ENCODE results near the gene PPDPF. TPM values are rescaled to one million over a fixed set of nuclear protein-coding genes. Genes with fewer than 3 reads are reported as not detected.

Gene PPDPF
- total RNA-seq, 1 experiment from 2014 or later = 634 TPM

GRCh38 chr20:63497946-63498935 lies 22.3 kb upstream of the PPDPF start:
- ChIA-PET POLR2A (interaction anchor here (0.6 to 0.7 kb wide), 2 partner anchors 22 to 76 kb away, joined by 3 read pairs; partner anchors contain the start of genes HELZ2 and PPDPF), CTCF (interaction anchor here (0.6 to 2.9 kb wide), 2 partner anchors 16 to 23 kb away, joined by 4 to 15 read pairs; partner anchors contain the start of gene PPDPF)
- peak in 1 of 2 experiments; percentile 70 for DNase-seq
- Histone ChIP-seq H3K9me3 (no peaks in the 10 kb centered on the region), H3K4me1 (peaks cover 6% of the 10 kb centered on the region; the same call in 1 of the 2 replicates), H3K27me3 (replicated peaks; ENCODE audit: control insufficient read depth, insufficient read depth, low read length) (no peaks in the 10 kb centered on the region), H3K4me3 (ENCODE audit: low read depth, low read length) (peak overlapping the region; percentile 58), H3K36me3 (ENCODE audit: control insufficient read depth, insufficient read depth, low read length) (no peaks in the 10 kb centered on the region)
- TF ChIP-seq, protein P1, sequence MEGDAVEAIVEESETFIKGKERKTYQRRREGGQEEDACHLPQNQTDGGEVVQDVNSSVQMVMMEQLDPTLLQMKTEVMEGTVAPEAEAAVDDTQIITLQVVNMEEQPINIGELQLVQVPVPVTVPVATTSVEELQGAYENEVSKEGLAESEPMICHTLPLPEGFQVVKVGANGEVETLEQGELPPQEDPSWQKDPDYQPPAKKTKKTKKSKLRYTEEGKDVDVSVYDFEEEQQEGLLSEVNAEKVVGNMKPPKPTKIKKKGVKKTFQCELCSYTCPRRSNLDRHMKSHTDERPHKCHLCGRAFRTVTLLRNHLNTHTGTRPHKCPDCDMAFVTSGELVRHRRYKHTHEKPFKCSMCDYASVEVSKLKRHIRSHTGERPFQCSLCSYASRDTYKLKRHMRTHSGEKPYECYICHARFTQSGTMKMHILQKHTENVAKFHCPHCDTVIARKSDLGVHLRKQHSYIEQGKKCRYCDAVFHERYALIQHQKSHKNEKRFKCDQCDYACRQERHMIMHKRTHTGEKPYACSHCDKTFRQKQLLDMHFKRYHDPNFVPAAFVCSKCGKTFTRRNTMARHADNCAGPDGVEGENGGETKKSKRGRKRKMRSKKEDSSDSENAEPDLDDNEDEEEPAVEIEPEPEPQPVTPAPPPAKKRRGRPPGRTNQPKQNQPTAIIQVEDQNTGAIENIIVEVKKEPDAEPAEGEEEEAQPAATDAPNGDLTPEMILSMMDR (IDR thresholded peaks at IDR 0.05; ENCODE audit: insufficient read depth in 1 of 2, low read depth in 1 of 2, low read length in 1 of 2, severe bottlenecking in 1 of 2, unreplicated experiment in 1 of 2) = no peak
- intact Hi-C loops (cut with micrococcal nuclease; ENCODE audit: unreplicated experiment) = no loop called here
- Mint-ChIP-seq H3K4me1 (ENCODE audit: low read depth, unreplicated experiment) (no peaks in the 10 kb centered on the region), H3K27ac (ENCODE audit: unreplicated experiment) (no peak overlapping the region), H3K27me3 (ENCODE audit: insufficient read depth, unreplicated experiment) (no peaks in the 10 kb centered on the region), H3K4me3 (ENCODE audit: unreplicated experiment) (peak overlapping the region; percentile 66), H3K9me3 (ENCODE audit: unreplicated experiment) (no peaks in the 10 kb centered on the region), H3K36me3 (ENCODE audit: insufficient read depth, unreplicated experiment) (no peaks in the 10 kb centered on the region)
- no TSS peak for BruUV-seq (replicated peaks)

DNA sequence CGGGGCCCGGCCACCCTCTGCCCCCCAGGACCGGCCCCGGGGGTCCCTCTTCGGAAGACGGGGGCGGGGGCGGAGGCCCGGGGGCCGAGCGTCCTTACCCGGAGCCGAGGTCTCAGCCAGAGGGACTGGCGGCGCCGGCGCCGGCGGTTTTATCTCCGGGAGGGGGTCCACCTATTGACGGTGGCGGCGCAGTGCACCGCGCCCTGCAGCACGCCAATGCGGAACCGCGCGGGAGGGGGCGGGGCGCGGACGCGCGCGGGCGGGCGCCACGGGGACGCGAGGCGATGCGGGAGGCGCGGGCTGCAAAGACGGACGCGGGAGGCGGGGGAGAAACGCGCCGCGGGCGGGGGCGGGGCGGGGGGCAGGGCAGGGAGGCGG lies 21.6 kb upstream of the PPDPF start, which contains the start of gene EEF1A2:
Gene EEF1A2, minus strand, starts transcription at position 124 of the 378 bp plus-strand sequence. CDS start 1,320 bp downstream, outside the sequence.
- Mint-ChIP-seq H3K27ac (ENCODE audit: unreplicated experiment) (no peak within 1 kb of the TSS), H3K4me1 (ENCODE audit: low read depth, unreplicated experiment) (no peaks in the 10 kb centered on the region), H3K36me3 (ENCODE audit: insufficient read depth, unreplicated experiment) (no peaks in the 10 kb centered on the region), H3K9me3 (ENCODE audit: unreplicated experiment) (no peaks in the 10 kb centered on the region), H3K4me3 (ENCODE audit: unreplicated experiment) (peak within 1 kb of the TSS; percentile 66), H3K27me3 (ENCODE audit: insufficient read depth, unreplicated experiment) (no peaks in the 10 kb centered on the region)
- peak; percentile 73 to 77 for DNase-seq
- intact Hi-C loops (cut with micrococcal nuclease; ENCODE audit: unreplicated experiment) = no loop called here
- TF ChIP-seq, protein P1 (IDR thresholded peaks at IDR 0.05; ENCODE audit: insufficient read depth in 1 of 2, low read depth in 1 of 2, low read length in 1 of 2, severe bottlenecking in 1 of 2, unreplicated experiment in 1 of 2) = peak; percentile 47
- no peaks in the 10 kb centered on the region for H3K27me3 ChIP-seq (replicated peaks; ENCODE audit: control insufficient read depth, insufficient read depth, low read length)
- H3K36me3 ChIP-seq (ENCODE audit: control insufficient read depth, insufficient read depth, low read length) = no peaks in the 10 kb centered on the region
- BruUV-seq (replicated peaks) = no TSS peak
- ChIA-PET CTCF (interaction anchor here (0.6 kb wide), 1 partner anchor 16 kb away, joined by 4 read pairs; no protein-coding TSS in a partner anchor), POLR2A (no interaction called here)
- no peaks in the 10 kb centered on the region for H3K9me3 ChIP-seq
- peaks cover 6% of the 10 kb centered on the region; the same call in 1 of the 2 replicates for H3K4me1 ChIP-seq
- H3K4me3 ChIP-seq (ENCODE audit: low read depth, low read length) = peak within 1 kb of the TSS; percentile 58

DNA sequence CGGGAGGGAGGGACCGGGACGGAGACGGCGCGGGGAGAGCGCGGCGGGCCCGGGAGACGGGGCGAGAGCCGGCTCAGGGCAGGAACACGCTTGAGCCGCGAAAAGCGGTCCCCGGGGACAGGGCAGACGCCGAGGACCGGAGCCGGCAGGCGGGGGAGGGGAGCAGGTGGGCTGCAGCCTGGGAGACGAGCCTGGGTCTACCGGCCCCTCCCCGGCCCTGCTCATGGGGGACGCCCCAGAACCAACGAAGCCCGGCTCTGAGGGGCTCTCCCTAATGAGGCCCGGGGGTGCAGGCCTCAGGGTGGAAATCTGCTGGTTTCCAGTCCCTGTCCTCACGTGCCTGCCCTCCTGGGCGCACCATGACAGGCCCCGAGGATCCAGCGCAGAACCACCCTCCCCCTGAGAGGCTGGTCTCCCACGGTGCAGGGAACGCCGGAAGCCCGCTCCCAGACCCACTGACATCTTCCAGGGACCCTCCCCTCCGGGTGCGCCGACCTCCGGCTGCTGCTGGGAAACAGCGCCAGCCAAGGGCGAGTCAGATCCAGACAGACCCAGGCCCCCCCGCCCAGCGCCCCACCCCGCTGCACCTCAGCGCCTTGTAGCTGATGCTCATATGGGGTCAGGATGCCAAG lies 21.1 kb upstream of the PPDPF start:
- Mint-ChIP-seq H3K9me3 (ENCODE audit: unreplicated experiment) (no peaks in the 10 kb centered on the region), H3K27me3 (ENCODE audit: insufficient read depth, unreplicated experiment) (no peaks in the 10 kb centered on the region), H3K4me3 (ENCODE audit: unreplicated experiment) (peak overlapping the region; percentile 66), H3K4me1 (ENCODE audit: low read depth, unreplicated experiment) (no peaks in the 10 kb centered on the region), H3K27ac (ENCODE audit: unreplicated experiment) (no peak overlapping the region), H3K36me3 (ENCODE audit: insufficient read depth, unreplicated experiment) (no peaks in the 10 kb centered on the region)
- CTCF ChIA-PET = no interaction called here
- Histone ChIP-seq H3K4me1 (peaks cover 6% of the 10 kb centered on the region; the same call in 1 of the 2 replicates), H3K36me3 (ENCODE audit: control insufficient read depth, insufficient read depth, low read length) (no peaks in the 10 kb centered on the region), H3K9me3 (no peaks in the 10 kb centered on the region), H3K4me3 (ENCODE audit: low read depth, low read length) (peak overlapping the region; percentile 58), H3K27me3 (replicated peaks; ENCODE audit: control insufficient read depth, insufficient read depth, low read length) (no peaks in the 10 kb centered on the region)
- no TSS peak for BruUV-seq (replicated peaks)
- peak in 1 of 2 experiments; percentile 50 for DNase-seq
- TF ChIP-seq, protein P1 (IDR thresholded peaks at IDR 0.05; ENCODE audit: insufficient read depth in 1 of 2, low read depth in 1 of 2, low read length in 1 of 2, severe bottlenecking in 1 of 2, unreplicated experiment in 1 of 2) = no peak
- POLR2A ChIA-PET = no interaction called here
- intact Hi-C loops (cut with micrococcal nuclease; ENCODE audit: unreplicated experiment) = no loop called here
